ENCODE data around the gene KCNK15. TPM values are rescaled to one million over a fixed set of nuclear protein-coding genes. Genes with fewer than 3 reads are reported as not detected.
A peak's percentile ranks its signal among the peaks of the same experiment; 100 is the strongest.

KCNK15 gene
- total RNA-seq, 1 donor from 2014 or later: 0.09 TPM

GRCh38 chr20:44735816-44736169 is 9.9 kb upstream of the KCNK15 start:
- DNase-seq: no peak
- intact Hi-C loops (cut with micrococcal nuclease): no loop called here
- H3K27ac Mint-ChIP-seq: no peak overlapping the region

GRCh38 chr20:44736170-44737021 is 9.3 kb upstream of the KCNK15 start:
- DNase-seq: no peak
- ChIA-PET POLR2A (no interaction called here), CTCF (no interaction called here)
- ATAC-seq (ENCODE audit: low read depth): peak; percentile 73
- Mint-ChIP-seq H3K9me3 (peaks cover 5% of the 10 kb centered on the region), H3K36me3 (ENCODE audit: low read depth) (no peaks in the 10 kb centered on the region), H3K27me3 (no peaks in the 10 kb centered on the region), H3K4me1 (peaks cover 8% of the 10 kb centered on the region), H3K4me3 (peak overlapping the region; percentile 74), H3K27ac (no peak overlapping the region)
- intact Hi-C loops (cut with micrococcal nuclease): no loop called here
- TF ChIP-seq CTCF (IDR thresholded peaks at IDR 0.05): no peak

More at GRCh38 chr20:44735816-44736169, 9.9 kb upstream of the KCNK15 start:
- ChIA-PET CTCF (no interaction called here), POLR2A (no interaction called here)
- no peaks in the 10 kb centered on the region for H3K27me3 Mint-ChIP-seq
- peak overlapping the region; percentile 74 for H3K4me3 Mint-ChIP-seq
- no peaks in the 10 kb centered on the region for H3K36me3 Mint-ChIP-seq (ENCODE audit: low read depth)
- no peak for ATAC-seq (ENCODE audit: low read depth)
- H3K9me3 Mint-ChIP-seq: peaks cover 5% of the 10 kb centered on the region
- no peak for TF ChIP-seq CTCF (IDR thresholded peaks at IDR 0.05)
- H3K4me1 Mint-ChIP-seq: peaks cover 8% of the 10 kb centered on the region

GRCh38 chr20:44737116-44737515 is 8.5 kb upstream of the KCNK15 start:
- ChIA-PET POLR2A (no interaction called here), CTCF (interaction anchor here (0.8 kb wide), 1 partner anchor 11 kb away, joined by 5 read pairs; no protein-coding TSS in a partner anchor)
- Mint-ChIP-seq H3K27me3 (no peaks in the 10 kb centered on the region), H3K4me1 (peaks cover 13% of the 10 kb centered on the region), H3K27ac (no peak overlapping the region), H3K4me3 (no peak overlapping the region), H3K36me3 (ENCODE audit: low read depth) (no peaks in the 10 kb centered on the region), H3K9me3 (peaks cover 5% of the 10 kb centered on the region)
- ATAC-seq (ENCODE audit: low read depth) (no peak), DNase-seq (no peak)
- intact Hi-C loops (cut with micrococcal nuclease): no loop called here
- no peak for TF ChIP-seq CTCF (IDR thresholded peaks at IDR 0.05)

DNA sequence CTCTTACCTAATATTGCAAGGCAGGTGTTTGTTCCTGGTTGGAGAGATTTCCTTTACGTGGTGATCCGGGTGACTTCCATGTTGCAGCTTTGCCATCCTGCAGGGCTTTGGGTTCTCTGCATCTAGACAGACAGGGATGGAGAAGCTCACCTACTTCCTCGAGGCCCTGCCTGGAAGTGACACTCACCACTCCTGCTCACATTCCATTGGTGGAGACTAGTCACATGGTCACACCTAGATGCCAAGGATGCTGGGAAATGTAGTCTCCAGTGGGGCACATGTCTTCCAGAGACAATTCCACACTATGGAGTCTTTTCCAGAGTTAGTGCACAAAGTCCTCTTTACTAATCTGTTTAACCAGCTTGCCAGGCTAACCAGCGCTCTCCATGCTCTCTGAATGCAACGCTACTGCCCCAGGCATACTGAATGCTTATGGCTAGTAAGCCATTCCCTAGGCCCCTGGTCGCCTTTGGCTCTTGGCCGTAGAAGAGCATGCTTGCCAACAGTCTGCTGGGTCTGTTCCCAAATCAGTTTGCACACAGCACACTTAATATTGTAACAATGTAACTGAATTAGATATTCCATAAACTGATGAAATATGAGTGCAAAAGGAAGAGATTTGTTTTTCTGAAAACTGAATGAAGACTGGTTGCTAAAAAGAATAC is 6.7 kb upstream of the KCNK15 start:
- intact Hi-C loops (cut with micrococcal nuclease): no loop called here
- POLR2A ChIA-PET: no interaction called here

More for the DNA sequence above, 6.7 kb upstream of the KCNK15 start:
- Mint-ChIP-seq H3K27me3 (peaks cover 2% of the 10 kb centered on the region), H3K4me3 (no peak overlapping the region), H3K36me3 (ENCODE audit: low read depth) (no peaks in the 10 kb centered on the region), H3K27ac (no peak overlapping the region), H3K9me3 (peaks cover 5% of the 10 kb centered on the region), H3K4me1 (peaks cover 21% of the 10 kb centered on the region)
- DNase-seq (no peak), ATAC-seq (ENCODE audit: low read depth) (peak; percentile 40)
- CTCF ChIA-PET: no interaction called here
- TF ChIP-seq CTCF (IDR thresholded peaks at IDR 0.05): no peak
